ENCODE results near the gene MED17.
"Not testable (repeated sequence)": the region's sequence is repeated elsewhere in the genome, so short reads cannot be mapped to it uniquely, and the experiment has no call there.

The MED17 gene

GRCh38 chr11:93741882-93742226 lies 42.2 kb upstream of the MED17 start:
- Histone ChIP-seq H3K36me3 (ENCODE audit: control insufficient read depth, insufficient read depth, low read length) (peaks cover 14% of the 10 kb centered on the region), H3K27ac (ENCODE audit: low read length) (no peak overlapping the region)

GRCh38 chr11:93743291-93743690 lies 40.8 kb upstream of the MED17 start:
- H3K27ac ChIP-seq (ENCODE audit: low read length): no peak overlapping the region
- no peaks in the 10 kb centered on the region for H3K4me1 ChIP-seq (ENCODE audit: control insufficient read depth, insufficient read depth, low read length)
- WGBS (ENCODE audit: insufficient coverage, insufficient read length): no CpG with 5 or more reads among the region's 23 CpGs
- peaks cover 10% of the 10 kb centered on the region for H3K36me3 ChIP-seq (ENCODE audit: control insufficient read depth, insufficient read depth, low read length)
- no peaks in the 10 kb centered on the region for H3K27me3 ChIP-seq (ENCODE audit: control insufficient read depth, insufficient read depth, low read length)
- no peak overlapping the region for H3K4me3 ChIP-seq (ENCODE audit: low read length)
- DNase-seq (ENCODE audit: low read depth, low spot score): no peak
- H3K9me3 ChIP-seq (ENCODE audit: control insufficient read depth, insufficient read depth, low read length): no peaks in the 10 kb centered on the region

More at GRCh38 chr11:93741882-93742226, 42.2 kb upstream of the MED17 start:
- peak overlapping the region; percentile 93; the same call in 1 of the 2 replicates for H3K4me3 ChIP-seq (ENCODE audit: low read length)
- no peaks in the 10 kb centered on the region for H3K9me3 ChIP-seq (ENCODE audit: control insufficient read depth, insufficient read depth, low read length)
- no peaks in the 10 kb centered on the region for H3K27me3 ChIP-seq (ENCODE audit: control insufficient read depth, insufficient read depth, low read length)
- DNase-seq (ENCODE audit: low read depth, low spot score): no peak
- no CpG with 5 or more reads among the region's 8 CpGs for WGBS (ENCODE audit: insufficient coverage, insufficient read length)
- H3K4me1 ChIP-seq (ENCODE audit: control insufficient read depth, insufficient read depth, low read length): no peaks in the 10 kb centered on the region

- H3K27ac ChIP-seq (ENCODE audit: low read length): no peak overlapping the region
- no CpG with 5 or more reads among the region's 7 CpGs for WGBS (ENCODE audit: insufficient coverage, insufficient read length)
- no peak for DNase-seq (ENCODE audit: low read depth, low spot score)
- no peaks in the 10 kb centered on the region for H3K4me1 ChIP-seq (ENCODE audit: control insufficient read depth, insufficient read depth, low read length)
- no peaks in the 10 kb centered on the region for H3K27me3 ChIP-seq (ENCODE audit: control insufficient read depth, insufficient read depth, low read length)
- H3K4me3 ChIP-seq (ENCODE audit: low read length): no peak overlapping the region
- peaks cover 4% of the 10 kb centered on the region for H3K36me3 ChIP-seq (ENCODE audit: control insufficient read depth, insufficient read depth, low read length)
- H3K9me3 ChIP-seq (ENCODE audit: control insufficient read depth, insufficient read depth, low read length): no peaks in the 10 kb centered on the region
Observed at GRCh38 chr11:93744669-93745004, 39.4 kb upstream of the MED17 start.

- not testable (repeated sequence) for DNase-seq (ENCODE audit: low read depth, low spot score); H3K9me3 ChIP-seq (ENCODE audit: control insufficient read depth, insufficient read depth, low read length); H3K36me3 ChIP-seq (ENCODE audit: control insufficient read depth, insufficient read depth, low read length); H3K27me3 ChIP-seq (ENCODE audit: control insufficient read depth, insufficient read depth, low read length); H3K4me1 ChIP-seq (ENCODE audit: control insufficient read depth, insufficient read depth, low read length); H3K4me3 ChIP-seq (ENCODE audit: low read length); H3K27ac ChIP-seq (ENCODE audit: low read length)
- WGBS (ENCODE audit: insufficient coverage, insufficient read length): no CpG with 5 or more reads among the region's 12 CpGs
Observed at GRCh38 chr11:93745005-93745755, 38.9 kb upstream of the MED17 start.

- H3K4me1 ChIP-seq (ENCODE audit: control insufficient read depth, insufficient read depth, low read length): no peaks in the 10 kb centered on the region
- no CpG with 5 or more reads among the region's 2 CpGs for WGBS (ENCODE audit: insufficient coverage, insufficient read length)
- no peaks in the 10 kb centered on the region for H3K9me3 ChIP-seq (ENCODE audit: control insufficient read depth, insufficient read depth, low read length)
- no peak for DNase-seq (ENCODE audit: low read depth, low spot score)
- H3K36me3 ChIP-seq (ENCODE audit: control insufficient read depth, insufficient read depth, low read length): no peaks in the 10 kb centered on the region; the same call in 1 of the 2 replicates
- no peak overlapping the region for H3K4me3 ChIP-seq (ENCODE audit: low read length)
- no peak overlapping the region for H3K27ac ChIP-seq (ENCODE audit: low read length)
- no peaks in the 10 kb centered on the region for H3K27me3 ChIP-seq (ENCODE audit: control insufficient read depth, insufficient read depth, low read length)
Observed at GRCh38 chr11:93746101-93746500, 38.0 kb upstream of the MED17 start.

GRCh38 chr11:93747122-93747521 lies 37.0 kb upstream of the MED17 start:
- DNase-seq (ENCODE audit: low read depth, low spot score): no peak
- no peaks in the 10 kb centered on the region for H3K4me1 ChIP-seq (ENCODE audit: control insufficient read depth, insufficient read depth, low read length)
- no peaks in the 10 kb centered on the region for H3K9me3 ChIP-seq (ENCODE audit: control insufficient read depth, insufficient read depth, low read length)
- no peaks in the 10 kb centered on the region for H3K27me3 ChIP-seq (ENCODE audit: control insufficient read depth, insufficient read depth, low read length)
- H3K27ac ChIP-seq (ENCODE audit: low read length): no peak overlapping the region
- no CpG with 5 or more reads among the region's 1 CpG for WGBS (ENCODE audit: insufficient coverage, insufficient read length)
- no peaks in the 10 kb centered on the region; the same call in 1 of the 2 replicates for H3K36me3 ChIP-seq (ENCODE audit: control insufficient read depth, insufficient read depth, low read length)
- no peak overlapping the region for H3K4me3 ChIP-seq (ENCODE audit: low read length)

- H3K4me1 ChIP-seq (ENCODE audit: control insufficient read depth, insufficient read depth, low read length): no peaks in the 10 kb centered on the region
- no peaks in the 10 kb centered on the region for H3K27me3 ChIP-seq (ENCODE audit: control insufficient read depth, insufficient read depth, low read length)
- H3K36me3 ChIP-seq (ENCODE audit: control insufficient read depth, insufficient read depth, low read length): peaks cover 2% of the 10 kb centered on the region; the same call in 1 of the 2 replicates
- no peak overlapping the region for H3K4me3 ChIP-seq (ENCODE audit: low read length)
- H3K9me3 ChIP-seq (ENCODE audit: control insufficient read depth, insufficient read depth, low read length): no peaks in the 10 kb centered on the region
- no peak for DNase-seq (ENCODE audit: low read depth, low spot score)
- no peak overlapping the region for H3K27ac ChIP-seq (ENCODE audit: low read length)
- no CpG with 5 or more reads among the region's 1 CpG for WGBS (ENCODE audit: insufficient coverage, insufficient read length)
Observed at GRCh38 chr11:93751001-93751400, 33.1 kb upstream of the MED17 start.

GRCh38 chr11:93753241-93753640 lies 30.8 kb upstream of the MED17 start:
- no CpG with 5 or more reads among the region's 2 CpGs for WGBS (ENCODE audit: insufficient coverage, insufficient read length)
- no peak overlapping the region for H3K4me3 ChIP-seq (ENCODE audit: low read length)
- H3K36me3 ChIP-seq (ENCODE audit: control insufficient read depth, insufficient read depth, low read length): peaks cover 7% of the 10 kb centered on the region

GRCh38 chr11:93756748-93757147 lies 27.3 kb upstream of the MED17 start:
- no peak for DNase-seq (ENCODE audit: low read depth, low spot score)
- Histone ChIP-seq H3K4me1 (ENCODE audit: control insufficient read depth, insufficient read depth, low read length) (no peaks in the 10 kb centered on the region), H3K9me3 (ENCODE audit: control insufficient read depth, insufficient read depth, low read length) (no peaks in the 10 kb centered on the region), H3K27ac (ENCODE audit: low read length) (no peak overlapping the region), H3K27me3 (ENCODE audit: control insufficient read depth, insufficient read depth, low read length) (no peaks in the 10 kb centered on the region), H3K36me3 (ENCODE audit: control insufficient read depth, insufficient read depth, low read length) (peaks cover 12% of the 10 kb centered on the region), H3K4me3 (ENCODE audit: low read length) (no peak overlapping the region)
- WGBS (ENCODE audit: insufficient coverage, insufficient read length): no CpG with 5 or more reads among the region's 3 CpGs

More at GRCh38 chr11:93753241-93753640, 30.8 kb upstream of the MED17 start:
- no peaks in the 10 kb centered on the region for H3K9me3 ChIP-seq (ENCODE audit: control insufficient read depth, insufficient read depth, low read length)
- H3K4me1 ChIP-seq (ENCODE audit: control insufficient read depth, insufficient read depth, low read length): no peaks in the 10 kb centered on the region
- DNase-seq (ENCODE audit: low read depth, low spot score): no peak
- H3K27ac ChIP-seq (ENCODE audit: low read length): no peak overlapping the region
- H3K27me3 ChIP-seq (ENCODE audit: control insufficient read depth, insufficient read depth, low read length): no peaks in the 10 kb centered on the region

GRCh38 chr11:93757301-93757700 lies 26.8 kb upstream of the MED17 start:
- Histone ChIP-seq H3K4me3 (ENCODE audit: low read length) (no peak overlapping the region), H3K4me1 (ENCODE audit: control insufficient read depth, insufficient read depth, low read length) (no peaks in the 10 kb centered on the region), H3K9me3 (ENCODE audit: control insufficient read depth, insufficient read depth, low read length) (no peaks in the 10 kb centered on the region), H3K27ac (ENCODE audit: low read length) (no peak overlapping the region), H3K27me3 (ENCODE audit: control insufficient read depth, insufficient read depth, low read length) (no peaks in the 10 kb centered on the region), H3K36me3 (ENCODE audit: control insufficient read depth, insufficient read depth, low read length) (peaks cover 12% of the 10 kb centered on the region)
- DNase-seq (ENCODE audit: low read depth, low spot score): no peak
- no CpG with 5 or more reads among the region's 3 CpGs for WGBS (ENCODE audit: insufficient coverage, insufficient read length)

All from iPS DF 6.9 (cell line).